ENCODE results near the gene PHF19.
A peak's percentile ranks its signal among the peaks of the same experiment; 100 is the strongest.

Gene PHF19

DNA sequence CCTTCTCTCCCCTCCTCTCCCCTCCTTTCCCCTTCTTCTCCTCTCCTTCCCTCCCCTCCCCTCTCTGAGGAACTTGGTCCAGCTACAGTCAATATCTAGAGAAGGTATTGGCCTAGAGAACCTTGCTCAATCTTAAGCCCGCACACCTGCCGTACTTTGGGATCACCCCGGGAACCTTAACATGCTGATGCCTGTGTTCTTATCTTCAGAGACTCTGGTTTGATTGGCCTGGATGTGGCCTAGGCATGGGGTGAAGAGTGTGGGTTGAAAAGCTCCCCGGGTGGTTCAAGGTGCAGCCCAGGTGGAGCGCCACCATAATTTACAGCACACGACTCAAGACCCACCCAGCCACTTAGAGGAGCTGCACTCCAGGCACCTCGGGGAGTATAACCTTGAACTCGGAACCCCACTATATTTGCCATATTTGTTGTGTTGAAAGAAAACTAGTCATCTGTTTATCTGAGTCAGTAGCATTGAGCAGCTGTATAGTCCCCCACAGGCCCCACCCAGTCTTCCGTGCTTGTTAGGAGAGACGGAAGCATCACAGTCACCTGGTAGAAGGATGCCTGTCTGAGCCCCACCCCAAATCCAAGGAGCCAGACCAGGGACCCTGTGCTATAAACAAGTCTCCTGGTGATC lies 14.4 kb upstream of the PHF19 start:
- no peak for DNase-seq (ENCODE audit: low read depth)
- TF ChIP-seq, protein P1, sequence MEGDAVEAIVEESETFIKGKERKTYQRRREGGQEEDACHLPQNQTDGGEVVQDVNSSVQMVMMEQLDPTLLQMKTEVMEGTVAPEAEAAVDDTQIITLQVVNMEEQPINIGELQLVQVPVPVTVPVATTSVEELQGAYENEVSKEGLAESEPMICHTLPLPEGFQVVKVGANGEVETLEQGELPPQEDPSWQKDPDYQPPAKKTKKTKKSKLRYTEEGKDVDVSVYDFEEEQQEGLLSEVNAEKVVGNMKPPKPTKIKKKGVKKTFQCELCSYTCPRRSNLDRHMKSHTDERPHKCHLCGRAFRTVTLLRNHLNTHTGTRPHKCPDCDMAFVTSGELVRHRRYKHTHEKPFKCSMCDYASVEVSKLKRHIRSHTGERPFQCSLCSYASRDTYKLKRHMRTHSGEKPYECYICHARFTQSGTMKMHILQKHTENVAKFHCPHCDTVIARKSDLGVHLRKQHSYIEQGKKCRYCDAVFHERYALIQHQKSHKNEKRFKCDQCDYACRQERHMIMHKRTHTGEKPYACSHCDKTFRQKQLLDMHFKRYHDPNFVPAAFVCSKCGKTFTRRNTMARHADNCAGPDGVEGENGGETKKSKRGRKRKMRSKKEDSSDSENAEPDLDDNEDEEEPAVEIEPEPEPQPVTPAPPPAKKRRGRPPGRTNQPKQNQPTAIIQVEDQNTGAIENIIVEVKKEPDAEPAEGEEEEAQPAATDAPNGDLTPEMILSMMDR (IDR thresholded peaks at IDR 0.05; ENCODE audit: low read depth, low read length, missing control alignments): no peak
- H3K4me3 ChIP-seq (ENCODE audit: low read depth, low read length): peak overlapping the region; percentile 10; the same call in 1 of the 2 replicates

GRCh38 chr9:120890320-120891244 lies 13.6 kb upstream of the PHF19 start:
- TF ChIP-seq, protein P1 (IDR thresholded peaks at IDR 0.05; ENCODE audit: low read depth, low read length, missing control alignments): no peak
- H3K4me3 ChIP-seq (ENCODE audit: low read depth, low read length): no peak overlapping the region
- no peak for DNase-seq (ENCODE audit: low read depth)

- DNase-seq (ENCODE audit: low read depth): no peak
- TF ChIP-seq, protein P1 (IDR thresholded peaks at IDR 0.05; ENCODE audit: low read depth, low read length, missing control alignments): no peak
- H3K4me3 ChIP-seq (ENCODE audit: low read depth, low read length): no peak overlapping the region
These were observed 12.8 kb upstream of the PHF19 start for GRCh38 chr9:120889606-120890271.

- H3K4me3 ChIP-seq (ENCODE audit: low read depth, low read length): no peak overlapping the region
- TF ChIP-seq, protein P1 (IDR thresholded peaks at IDR 0.05; ENCODE audit: low read depth, low read length, missing control alignments): no peak
- no peak for DNase-seq (ENCODE audit: low read depth)
These were observed 11.6 kb upstream of the PHF19 start for GRCh38 chr9:120888626-120889025.

GRCh38 chr9:120886490-120886967 lies 9.5 kb upstream of the PHF19 start:
- H3K4me3 ChIP-seq (ENCODE audit: low read depth, low read length): no peak overlapping the region
- TF ChIP-seq, protein P1 (IDR thresholded peaks at IDR 0.05; ENCODE audit: low read depth, low read length, missing control alignments): no peak
- no peak for DNase-seq (ENCODE audit: low read depth)

DNA sequence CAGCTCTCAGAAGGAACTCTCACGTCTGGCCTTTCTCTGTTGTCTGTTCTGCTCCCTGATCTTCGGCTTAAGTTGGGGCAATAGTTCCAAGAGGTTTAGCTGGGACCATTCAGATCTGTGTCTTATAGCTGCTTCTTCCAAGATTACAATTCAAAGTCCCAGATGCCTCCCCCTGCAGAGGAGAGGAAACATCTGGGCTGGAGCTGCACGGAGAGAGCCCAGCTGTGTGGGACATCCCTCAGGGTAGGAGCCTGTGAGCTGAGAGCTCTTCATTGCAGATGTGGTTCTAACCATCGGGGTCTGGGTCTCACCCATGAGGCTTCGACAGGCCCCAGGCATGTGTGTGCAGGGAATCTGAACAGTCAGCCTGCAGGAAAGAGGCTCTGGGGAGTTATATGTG lies 9.0 kb upstream of the PHF19 start:
- DNase-seq (ENCODE audit: low read depth): no peak
- TF ChIP-seq, protein P1 (IDR thresholded peaks at IDR 0.05; ENCODE audit: low read depth, low read length, missing control alignments): no peak
- H3K4me3 ChIP-seq (ENCODE audit: low read depth, low read length): no peak overlapping the region
